K562 (cell line): ENCODE data around the gene ELL3. TPM values are rescaled to one million over a fixed set of nuclear protein-coding genes. Genes with fewer than 3 reads are reported as not detected.
A peak's percentile ranks its signal among the peaks of the same experiment; 100 is the strongest.

Source experiments
- CSDE1 ChIP-seq, 2 experiments: fragments of 450-650 bp; IDR thresholded peaks; 2 replicates each; pipeline ENCODE4 v1.6.1; 2016; ENCODE audit warnings: mild to moderate bottlenecking in 1 of 2
- DEAF1 ChIP-seq: fragments of 450-650 bp; formaldehyde crosslinking; IDR thresholded peaks from 2 replicates; pipeline ENCODE4 v1.4.0; 2020; ENCODE audit warnings: mild to moderate bottlenecking, moderate library complexity
- GABPA ChIP-seq: fragments of 200-800 bp; sonication (Bioruptor generic); conservative IDR thresholded peaks from 2 replicates; pipeline ENCODE4 v1.6.1; 2016; ENCODE audit warnings: low read depth, missing genetic modification characterization, missing compliant biosample characterization
- GTF3C2 ChIP-seq: IDR thresholded peaks from 3 replicates; pipeline ENCODE4 v1.6.1; 2011; ENCODE audit warnings: borderline replicate concordance, mild to moderate bottlenecking, moderate library complexity; ENCODE audit not compliant: insufficient read length; ENCODE audit errors: extremely low read depth
- ILF3 ChIP-seq: fragments of 450-650 bp; IDR thresholded peaks from 2 replicates; pipeline ENCODE4 v1.6.1; 2018; ENCODE audit warnings: antibody characterized with exemption, mild to moderate bottlenecking, moderate library complexity, borderline replicate concordance
- MITF ChIP-seq: IDR thresholded peaks from 2 replicates; pipeline ENCODE4 v1.6.1; 2014; ENCODE audit warnings: antibody characterized with exemption
- RBFOX2 ChIP-seq: fragments of 200-400 bp; formaldehyde crosslinking; IDR thresholded peaks from 2 replicates; pipeline ENCODE4 v1.6.1; 2017; ENCODE audit warnings: low read depth, mild to moderate bottlenecking, low read length, moderate library complexity
- SMARCA5 ChIP-seq: fragments of 450-650 bp; IDR thresholded peaks from 2 replicates; pipeline ENCODE4 v1.6.1; 2016
- SOX6 ChIP-seq: fragments of 450-650 bp; IDR thresholded peaks from 2 replicates; pipeline ENCODE4 v1.6.1; 2014; ENCODE audit warnings: mild to moderate bottlenecking
- TAF15 ChIP-seq: fragments of 200-400 bp; formaldehyde crosslinking; IDR thresholded peaks from 2 replicates; pipeline ENCODE4 v1.6.1; 2017; ENCODE audit warnings: mild to moderate bottlenecking, low read depth, low read length, moderate library complexity
- TFAM ChIP-seq: fragments of 250-450 bp; sonication (Bioruptor Pico); conservative IDR thresholded peaks from 2 replicates; pipeline ENCODE4 v1.5.0; 2021; ENCODE audit warnings: mild to moderate bottlenecking, moderate library complexity
- XRCC4 ChIP-seq: IDR thresholded peaks from one replicate; pipeline ENCODE4 v1.6.1; 2011; ENCODE audit not compliant: insufficient read depth, insufficient read length; ENCODE audit errors: extremely low read depth
- YY1 ChIP-seq, 3 experiments: IDR thresholded peaks; 2 replicates each; pipeline ENCODE4 v1.6.1; 2011; ENCODE audit warnings: low read length in 2 of 3, mild to moderate bottlenecking in 2 of 3, moderate library complexity in 2 of 3, borderline replicate concordance in 1 of 3, control low read depth in 1 of 3, low read depth in 1 of 3; ENCODE audit not compliant: insufficient read depth in 3 of 3, insufficient replicate concordance in 2 of 3, control insufficient read depth in 1 of 3, insufficient read length in 1 of 3; ENCODE audit errors: extremely low read depth in 1 of 3
- ZC3H4 ChIP-seq: sonication (generic); formaldehyde crosslinking; IDR thresholded peaks from 2 replicates; pipeline ENCODE4 v1.9.0; 2021; ENCODE audit warnings: missing genetic modification reagents, borderline replicate concordance
- ZHX1 ChIP-seq: fragments of 150-350 bp; conservative IDR thresholded peaks from 2 replicates; pipeline ENCODE4 v1.6.1; 2014; ENCODE audit warnings: low read length
- ZNF444 ChIP-seq: fragments of 250-450 bp; sonication (Bioruptor Pico); IDR thresholded peaks from 2 replicates; pipeline ENCODE4 v1.4.0; 2020; ENCODE audit warnings: mild to moderate bottlenecking, moderate library complexity
- ZNF695 ChIP-seq: fragments of 450-650 bp; formaldehyde crosslinking; IDR thresholded peaks from 2 replicates; pipeline ENCODE4 v1.4.0; 2020; ENCODE audit warnings: mild to moderate bottlenecking, moderate library complexity
- polyA plus RNA-seq, 8 experiments: library from polyadenylated mRNA; depleted of rRNA in 4 of 8; stranded (reverse) in 5 of 8; unstranded in 3 of 8; fragments of >200 nt; fragmentation: Nextera tagmentation in 2 of 8; fragmentation: Illumina TruSeq in 1 of 8; extraction: Ambion mirVana in 2 of 8; extraction: Trizol in 1 of 8; gene quantifications; 2 replicates each; pipeline versions ENCODE4 v1.2.1 to v1.2.3, GENCODE V29; 2011 to 2014; ENCODE audit warnings: inconsistent platforms in 1 of 8, missing spikeins in 1 of 8
- total RNA-seq, 7 experiments: library from RNA; depleted of rRNA in 6 of 7; stranded (reverse); fragments of >200 nt in 6 of 7; fragmentation: Illumina TruSeq in 2 of 7; extraction: Trizol in 2 of 7; gene quantifications; 2 replicates each; pipeline versions ENCODE4 v1.2.1 to v1.2.3, GENCODE V29; 2011 to 2021; ENCODE audit warnings: low replicate concordance in 1 of 7

The ELL3 gene
- total and polyA plus RNA-seq, 9 of the 15 experiments (the other 6 are each of a cell fraction or from before 2014, with no cell fraction given): 0.80 to 5.2 (median 2.6) TPM

GRCh38 chr15:43824302-43825246, 47.8 kb upstream of the ELL3 start, which contains the start of gene MFAP1 (continued):
- TF ChIP-seq GTF3C2 (no peak), ZHX1 (no peak), YY1 (IDR thresholded peaks at IDR 0.05; ENCODE audit: borderline replicate concordance in 1 of 3, control insufficient read depth in 1 of 3, extremely low read depth in 1 of 3, insufficient read depth in 3 of 3, insufficient read length in 1 of 3, insufficient replicate concordance in 2 of 3, low read depth in 1 of 3, low read length in 2 of 3) (peak in 2 of 3 experiments; percentile 31 to 48), TAF15 (no peak), RBFOX2 (peak; percentile 87), XRCC4 (no peak), ZNF695 (CRISPR knock-in tag) (no peak), ZC3H4 (no peak), ILF3 (no peak; the same call in 1 of the 2 replicates), SMARCA5 (peak; percentile 27; the same call in 1 of the 2 replicates), GABPA (tag) (peak; percentile 95), DEAF1 (no peak), SOX6 (peak; percentile 55), CSDE1 (IDR thresholded peaks at IDR 0.05) (0 out of 4 replicates have a peak, but pooled peaks of 1 of the 2 experiments have one; percentile 12), MITF (no peak), TFAM (CRISPR knock-in tag) (no peak), ZNF444 (CRISPR knock-in tag) (no peak)
